Smooth muscle cell of bladder (primary cell): Measurements from ENCODE around the gene SPRR5. TPM values are rescaled to one million over a fixed set of nuclear protein-coding genes. Genes with fewer than 3 reads are reported as not detected.

Experiments
- total RNA-seq: library from RNA; depleted of rRNA; stranded (reverse); fragments of >200 nt; gene quantifications from 2 replicates; pipeline ENCODE4 v1.2.3, GENCODE V29; 2014

SPRR5 gene
- not detected in 2 replicates for total RNA-seq

GRCh38 chr1:152946651-152947256, at the start of gene SPRR5:
TSS of gene SPRR5 (plus strand) at chr1:152947206. CDS start at chr1:152948555, 1,349 bp downstream.

GRCh38 chr1:152907686-152908601, 39.1 kb upstream of the SPRR5 start, which contains the start of gene IVL:
TSS of gene IVL (plus strand) at chr1:152908546. CDS start at chr1:152909798, 1,252 bp downstream.

GRCh38 chr1:152970495-152970894, 23.5 kb downstream of the SPRR5 start, which contains the start of gene SPRR4:
TSS of gene SPRR4 (plus strand) at chr1:152970648. CDS start at chr1:152971891, 1,243 bp downstream.

GRCh38 chr1:152983743-152984142, 36.7 kb downstream of the SPRR5 start, which contains the start of gene SPRR1A:
TSS of gene SPRR1A (plus strand) at chr1:152984081. CDS start at chr1:152985231, 1,150 bp downstream.

Other genes starting within 250 kb of the SPRR5 start
- not detected in 2 replicates for gene LCE2A, start 248.9 kb upstream of the SPRR5 start, total RNA-seq
- not detected in 2 replicates for gene LCE4A, start 239.0 kb upstream of the SPRR5 start, total RNA-seq
- gene KPRP, start 189.2 kb upstream of the SPRR5 start, total RNA-seq: not detected in 2 replicates
- gene LCE1F, start 172.1 kb upstream of the SPRR5 start, total RNA-seq: not detected in 2 replicates
- not detected in 2 replicates for gene LCE1E, start 160.9 kb upstream of the SPRR5 start, total RNA-seq
- not detected in 2 replicates for gene LCE1D, start 150.5 kb upstream of the SPRR5 start, total RNA-seq
- not detected in 2 replicates for gene LCE1C, start 140.6 kb upstream of the SPRR5 start, total RNA-seq
- gene LCE1B, start 135.2 kb upstream of the SPRR5 start, total RNA-seq: not detected in 2 replicates
- gene LCE1A, start 119.7 kb upstream of the SPRR5 start, total RNA-seq: not detected in 2 replicates
- gene LCE6A, start 104.3 kb upstream of the SPRR5 start, total RNA-seq: not detected in 2 replicates
- not detected in 2 replicates for gene LCE7A, start 87.2 kb upstream of the SPRR5 start, total RNA-seq
- not detected in 2 replicates for gene SMCP, start 68.9 kb upstream of the SPRR5 start, total RNA-seq
- not detected in 2 replicates for gene IVL, start 38.7 kb upstream of the SPRR5 start, total RNA-seq
- gene SPRR4, start 23.4 kb downstream of the SPRR5 start, total RNA-seq: not detected in 2 replicates
- not detected in 2 replicates for gene SPRR1A, start 36.9 kb downstream of the SPRR5 start, total RNA-seq
- gene SPRR3, start 54.5 kb downstream of the SPRR5 start, total RNA-seq: not detected in 2 replicates
- not detected in 2 replicates for gene SPRR1B, start 84.0 kb downstream of the SPRR5 start, total RNA-seq
- gene SPRR2D, start 93.9 kb downstream of the SPRR5 start, total RNA-seq: not detected in 2 replicates
- not detected in 2 replicates for gene SPRR2A, start 110.3 kb downstream of the SPRR5 start, total RNA-seq
- gene SPRR2B, start 124.4 kb downstream of the SPRR5 start, total RNA-seq: not detected in 2 replicates
- not detected in 2 replicates for gene SPRR2E, start 147.3 kb downstream of the SPRR5 start, total RNA-seq
- gene SPRR2F, start 166.3 kb downstream of the SPRR5 start, total RNA-seq: not detected in 2 replicates
- not detected in 2 replicates for gene SPRR2G, start 203.7 kb downstream of the SPRR5 start, total RNA-seq